ENCODE results near the gene PTBP1.

GRCh38 chr19:804419-805165, 7.3 kb downstream of the PTBP1 start:
- TF ChIP-seq CTCF (conservative IDR thresholded peaks at IDR 0.05 in 1 of 2, IDR thresholded peaks at IDR 0.05 in 1 of 2; ENCODE audit: extremely low read depth in 1 of 2, insufficient read depth in 1 of 2, low read depth in 1 of 2, low read length in 2 of 2) (no peak), EZH2 (IDR thresholded peaks at IDR 0.05; ENCODE audit: borderline replicate concordance, low read length) (no peak)

Measured in mammary epithelial cell (primary cell).